ENCODE results near the gene CADM4.

Gene CADM4

GRCh38 chr19:43578787-43579186, 60.9 kb downstream of the CADM4 start:
- DNase-seq = no peak

GRCh38 chr19:43575955-43576878, 63.4 kb downstream of the CADM4 start:
- peak; percentile 24 for DNase-seq

DNA sequence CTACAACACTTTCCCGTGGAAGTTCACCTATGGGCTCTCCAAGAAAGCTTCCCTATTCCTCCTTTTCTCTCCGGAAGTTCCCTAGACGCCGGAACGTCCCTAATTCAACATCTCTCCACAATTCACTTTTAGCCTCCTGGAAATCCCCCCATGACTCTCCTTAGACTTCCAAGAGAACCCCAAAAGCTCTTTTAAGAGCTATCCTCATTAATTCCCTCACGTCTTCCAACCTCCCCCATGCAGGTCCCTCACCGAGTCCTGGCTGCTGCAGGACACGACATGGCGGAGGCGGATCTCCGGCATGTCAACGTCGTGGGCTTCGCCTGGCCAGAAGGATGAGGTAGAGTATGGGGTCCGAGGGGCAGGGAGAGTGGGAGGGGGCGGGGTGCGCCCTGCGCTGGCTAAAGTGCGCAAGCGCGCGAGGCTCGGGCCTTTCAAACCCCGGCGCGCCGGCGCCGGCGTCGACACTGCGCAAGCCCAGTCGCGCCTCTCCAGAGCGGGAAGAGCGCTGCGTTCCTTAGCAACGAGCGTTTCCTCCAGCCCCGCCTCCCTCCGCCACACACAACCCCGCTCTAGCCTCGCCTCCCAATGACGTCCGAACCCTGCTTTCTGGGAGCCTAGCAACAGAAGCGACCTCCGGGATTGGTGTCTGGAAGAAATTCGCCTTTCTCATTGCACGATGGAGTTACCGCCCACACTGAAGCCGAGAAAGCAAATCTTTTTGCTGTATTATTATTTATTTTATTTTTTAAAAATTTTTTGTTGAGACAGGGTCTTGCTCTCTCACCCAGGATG, 64.3 kb downstream of the CADM4 start, which contains the start of the genes PINLYP and XRCC1:
TSS of gene PINLYP (plus strand) at position 646 of the 795 bp plus-strand sequence. CDS start 1,391 bp downstream, outside the sequence.
TSS of gene XRCC1 (minus strand) at position 372 of the 795 bp plus-strand sequence. CDS start at position 303, 69 bp downstream.
- peak; percentile 98 for DNase-seq

DNA sequence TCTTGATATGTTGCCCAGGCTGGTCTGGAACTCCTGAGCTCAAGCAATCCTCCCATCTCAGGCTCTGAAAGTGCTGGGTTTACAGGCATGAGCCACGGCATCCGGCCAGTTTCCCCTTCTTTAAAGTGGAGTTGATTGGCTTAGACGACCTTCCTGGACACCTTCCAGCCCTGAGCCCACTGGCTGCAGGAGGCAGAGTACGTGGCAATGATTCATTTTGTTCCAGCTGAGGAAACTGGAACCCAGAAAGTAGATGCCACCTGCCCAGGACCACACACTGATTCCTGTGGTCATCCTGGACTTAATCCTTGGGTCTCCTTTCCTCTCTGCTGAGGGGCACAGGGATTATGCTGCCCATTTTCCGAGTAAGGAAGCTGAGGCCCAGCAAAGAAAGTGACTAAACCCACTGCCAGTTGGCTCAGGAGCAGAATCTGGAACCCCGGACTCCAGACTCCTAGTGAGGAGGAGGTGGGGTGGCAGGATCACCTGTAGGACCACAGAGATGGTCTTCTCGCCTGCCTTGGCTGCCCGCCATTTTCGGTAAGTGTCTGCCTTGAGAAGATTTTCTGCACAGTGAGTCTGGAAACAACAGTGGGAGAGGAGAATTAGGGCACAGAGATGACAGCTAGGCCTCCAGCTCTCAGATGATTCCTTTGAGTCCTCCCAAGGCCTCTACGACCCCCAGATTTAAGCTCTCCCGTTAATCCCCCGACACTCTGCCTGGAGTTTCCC, 65.1 kb downstream of the CADM4 start:
- no peak for DNase-seq
